GM21360 (cell line): ENCODE measurements around the gene COX15.
"Not testable (repeated sequence)": the region's sequence is repeated elsewhere in the genome, so short reads cannot be mapped to it uniquely, and the experiment has no call there.

Source experiments
- ATAC-seq: cut with Tn5 transposase; IDR thresholded peaks from one replicate; pipeline ENCODE4 v1.9.1; 2021; ENCODE audit warnings: mild to moderate bottlenecking, moderate library complexity; ENCODE audit not compliant: unreplicated experiment

The COX15 gene

DNA sequence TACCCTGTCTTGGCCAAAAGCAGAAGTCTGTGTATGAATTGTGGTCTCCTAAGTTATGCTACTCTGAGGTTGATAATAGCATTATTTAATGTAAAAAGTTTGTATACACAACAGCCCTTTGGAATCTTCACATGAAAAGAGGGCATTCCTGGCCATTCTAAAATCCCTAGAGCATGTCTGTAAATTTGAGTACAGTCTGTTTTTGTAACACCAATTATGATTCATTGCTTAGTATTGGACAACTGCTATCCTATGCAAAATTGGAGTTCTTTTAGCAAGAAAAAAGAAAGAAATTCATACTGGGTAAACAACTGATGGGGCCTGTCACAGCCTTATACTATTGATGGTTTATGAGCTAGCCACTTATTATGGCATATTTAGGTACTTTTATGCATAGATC, 10.3 kb upstream of the COX15 start:
- ATAC-seq, result no peak

DNA sequence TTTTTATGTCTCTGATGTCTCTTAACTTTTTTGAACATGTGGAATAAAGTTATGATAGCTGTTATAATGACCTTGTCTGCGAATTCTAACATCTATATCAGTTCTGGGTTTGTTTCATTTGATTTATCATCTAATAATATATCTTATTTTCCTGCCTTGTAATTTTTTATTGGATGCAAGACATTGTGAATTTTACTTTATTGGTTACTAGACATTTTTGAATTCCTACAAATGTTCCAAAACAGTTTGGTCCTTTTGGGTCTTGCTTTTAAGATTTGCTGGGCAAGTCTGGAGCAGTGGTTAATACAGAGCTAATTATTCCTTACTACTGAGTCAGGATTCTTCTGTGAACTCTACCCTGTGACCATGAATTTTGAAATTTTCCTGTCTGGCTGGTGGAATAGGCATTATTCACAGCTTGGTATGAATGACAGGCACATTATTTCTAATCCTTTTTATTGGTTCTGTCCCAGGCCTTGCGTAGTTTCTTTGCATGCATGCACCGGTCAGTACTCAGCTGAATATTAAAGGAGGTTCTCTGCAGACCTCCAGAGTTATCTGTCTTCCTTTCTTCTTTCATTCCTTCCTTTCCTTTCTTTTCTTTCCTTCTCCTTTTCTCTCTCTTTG, 9.1 kb upstream of the COX15 start:
- no peak for ATAC-seq

DNA sequence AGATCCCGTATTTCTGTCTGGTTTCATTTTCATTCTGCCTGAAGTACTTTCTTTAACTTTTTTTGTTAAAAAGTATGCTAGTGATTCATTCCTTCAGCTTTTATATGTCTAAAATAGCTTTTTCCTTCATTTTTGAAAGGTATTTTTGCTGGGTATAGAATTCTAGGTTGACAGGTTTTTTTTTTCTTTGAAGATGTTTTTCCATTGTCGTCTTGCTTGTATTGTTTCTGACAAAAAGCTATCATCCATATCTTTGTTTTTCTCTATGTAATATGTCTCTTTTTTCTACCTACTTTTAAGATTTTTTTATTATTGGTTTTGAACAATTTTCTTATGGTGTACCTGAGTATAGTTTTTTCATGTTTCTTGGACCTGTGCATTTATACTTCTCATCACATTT, 8.3 kb upstream of the COX15 start:
- ATAC-seq, result no peak

DNA sequence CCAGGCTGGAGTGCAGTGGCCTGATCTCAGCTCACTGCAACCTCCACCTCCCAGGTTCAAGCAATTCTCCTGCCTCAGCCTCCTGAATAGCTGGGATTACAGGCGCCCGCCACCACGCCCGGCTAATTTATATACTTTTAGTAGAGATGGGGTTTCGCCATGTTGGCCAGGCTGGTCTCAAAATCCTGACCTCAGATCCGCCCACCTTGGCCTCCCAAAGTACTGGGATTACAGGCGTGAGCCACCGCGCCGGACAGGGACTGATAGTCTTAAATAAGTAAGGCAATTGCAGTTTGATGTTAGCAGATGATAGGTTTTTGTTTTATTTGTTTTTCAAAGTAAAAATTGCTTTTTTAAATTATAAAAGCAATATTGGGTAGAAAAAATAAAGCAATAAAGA, 2.2 kb upstream of the COX15 start:
- not testable (repeated sequence) for ATAC-seq

DNA sequence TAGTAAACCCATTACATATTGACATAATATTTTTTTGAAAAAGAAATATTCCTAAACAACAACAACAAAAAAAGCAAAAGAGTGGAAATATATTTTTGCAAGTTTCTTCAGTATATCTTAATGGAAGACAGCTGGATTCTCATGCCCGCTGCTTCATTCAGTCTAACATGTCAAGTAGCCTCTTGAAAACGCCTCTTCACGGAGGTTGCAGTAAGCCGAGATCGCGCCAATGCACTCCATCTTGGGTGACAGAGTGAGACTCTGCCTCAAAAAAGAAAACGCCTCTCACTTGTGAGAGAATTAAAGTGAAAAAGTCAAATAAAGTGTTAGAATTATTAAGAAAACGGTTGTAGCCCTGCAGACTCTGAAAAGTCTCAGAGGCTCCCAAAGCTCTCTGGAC, 1.4 kb upstream of the COX15 start:
- no peak for ATAC-seq

DNA sequence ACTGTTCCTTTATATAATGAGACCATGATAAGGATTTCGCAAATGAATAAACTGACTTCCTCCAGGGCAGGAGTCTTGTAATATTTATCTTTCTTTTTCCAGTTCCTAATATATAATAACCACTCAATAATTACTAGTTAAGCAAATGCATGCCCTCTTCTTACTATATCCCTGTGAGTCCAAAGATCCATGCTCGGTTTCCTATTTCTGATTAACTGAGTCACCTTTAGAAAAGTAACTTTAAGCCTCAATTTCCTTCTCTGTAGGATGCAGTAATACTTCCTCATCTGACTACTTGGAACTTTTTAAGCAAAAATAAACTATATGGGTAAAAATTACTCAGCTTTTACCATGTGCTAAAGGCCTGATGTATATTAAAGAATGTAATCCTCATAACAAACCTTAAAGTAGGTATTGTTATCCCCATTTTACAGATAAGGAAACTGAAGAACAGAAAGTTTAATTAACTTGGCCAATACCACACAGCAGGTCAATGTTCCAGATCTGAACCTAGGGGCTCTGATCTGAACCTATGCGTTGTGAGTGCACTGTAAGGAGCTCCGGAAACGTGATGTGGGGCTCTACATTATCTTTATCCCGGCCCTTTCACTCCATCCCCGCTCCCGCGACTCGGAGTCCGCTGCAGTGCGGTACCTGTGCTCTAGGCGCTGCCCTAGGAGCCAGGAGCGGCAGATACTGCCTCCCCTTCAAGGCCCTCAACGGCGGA, 458 bp downstream of the COX15 start:
- no peak for ATAC-seq

DNA sequence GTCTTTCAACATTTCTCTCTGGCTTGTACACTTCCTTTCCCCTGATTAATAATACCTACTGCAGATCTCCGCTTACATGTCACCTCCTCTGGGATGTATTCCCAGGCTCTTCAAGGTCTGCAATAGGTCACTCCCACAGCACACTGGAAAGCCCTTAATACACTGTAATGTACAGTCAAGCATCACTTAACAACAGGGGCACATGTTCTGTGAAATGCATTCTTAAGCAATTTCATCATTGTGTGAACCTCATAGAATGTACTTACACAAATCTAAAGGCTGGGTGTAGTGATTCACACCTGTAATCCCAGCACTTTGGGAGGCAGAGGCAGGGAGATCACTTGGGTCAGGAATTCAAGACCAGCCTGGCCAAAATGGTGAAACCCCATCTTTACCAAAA, 1.9 kb downstream of the COX15 start:
- ATAC-seq, result no peak

DNA sequence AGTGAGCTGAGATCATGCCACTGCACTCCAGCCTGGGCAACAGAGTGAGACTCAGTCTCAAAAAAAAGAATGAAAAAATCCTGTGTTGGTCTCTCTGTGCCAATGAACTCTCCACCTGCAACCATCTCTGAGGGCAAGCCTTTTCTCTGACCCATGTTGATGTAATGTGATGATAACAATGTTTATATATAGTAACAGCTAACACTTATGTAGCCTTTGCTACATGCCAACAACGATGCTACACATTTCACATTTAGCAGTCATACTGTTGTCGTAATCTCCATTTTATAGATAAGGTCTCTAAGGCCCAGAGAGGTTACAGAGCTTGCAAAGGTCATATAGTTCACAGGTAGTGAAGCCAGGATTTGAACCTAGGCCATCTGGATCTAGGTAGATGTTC, 11.5 kb downstream of the COX15 start:
- ATAC-seq, result no peak

DNA sequence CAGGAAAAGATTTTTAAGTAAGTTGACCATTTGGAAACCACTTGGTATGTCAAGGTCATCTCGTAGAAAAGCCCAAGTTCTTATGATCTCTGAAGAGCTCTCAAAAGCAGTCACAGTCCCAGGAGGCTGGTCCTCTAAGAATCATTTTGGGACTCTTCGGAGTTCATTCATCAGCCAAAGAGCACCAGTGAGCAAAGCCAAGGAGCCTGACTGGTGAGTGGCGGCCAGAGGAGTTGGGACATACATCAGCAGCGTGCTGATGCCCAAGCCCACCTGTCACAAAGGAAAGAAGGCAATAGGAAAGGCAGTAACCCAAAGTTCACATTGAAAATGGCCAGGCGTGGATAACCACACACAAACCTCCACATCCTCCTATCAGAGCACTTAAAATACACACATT, 17.5 kb downstream of the COX15 start:
- ATAC-seq, result no peak

DNA sequence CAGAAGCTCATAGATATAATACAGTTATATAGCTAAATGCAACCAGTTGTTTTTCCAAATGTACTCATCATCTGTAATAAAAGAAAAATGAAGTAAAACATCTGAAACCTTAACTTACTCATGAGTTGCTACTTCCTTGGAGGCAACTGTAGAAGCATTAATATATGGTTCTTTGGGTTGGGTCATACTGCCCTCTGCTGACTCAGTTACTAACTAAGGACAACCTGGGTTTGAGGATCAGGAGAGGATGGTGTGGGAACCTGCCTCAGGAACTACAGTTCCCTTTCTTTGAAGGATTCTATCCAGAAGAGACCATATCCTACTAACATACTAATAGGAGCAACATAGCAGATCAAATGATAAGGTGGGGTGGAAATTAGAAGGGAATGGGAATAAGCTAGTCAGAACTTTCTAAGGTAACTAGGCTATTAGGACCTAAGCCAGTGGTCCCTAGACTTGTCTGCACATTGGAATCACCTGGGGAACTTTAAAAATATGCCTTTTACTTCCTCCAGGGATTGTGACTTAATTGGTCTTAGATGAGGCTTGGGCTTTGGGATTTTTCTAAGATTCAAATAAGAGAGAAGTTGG, 20.7 kb downstream of the COX15 start:
- no peak for ATAC-seq

DNA sequence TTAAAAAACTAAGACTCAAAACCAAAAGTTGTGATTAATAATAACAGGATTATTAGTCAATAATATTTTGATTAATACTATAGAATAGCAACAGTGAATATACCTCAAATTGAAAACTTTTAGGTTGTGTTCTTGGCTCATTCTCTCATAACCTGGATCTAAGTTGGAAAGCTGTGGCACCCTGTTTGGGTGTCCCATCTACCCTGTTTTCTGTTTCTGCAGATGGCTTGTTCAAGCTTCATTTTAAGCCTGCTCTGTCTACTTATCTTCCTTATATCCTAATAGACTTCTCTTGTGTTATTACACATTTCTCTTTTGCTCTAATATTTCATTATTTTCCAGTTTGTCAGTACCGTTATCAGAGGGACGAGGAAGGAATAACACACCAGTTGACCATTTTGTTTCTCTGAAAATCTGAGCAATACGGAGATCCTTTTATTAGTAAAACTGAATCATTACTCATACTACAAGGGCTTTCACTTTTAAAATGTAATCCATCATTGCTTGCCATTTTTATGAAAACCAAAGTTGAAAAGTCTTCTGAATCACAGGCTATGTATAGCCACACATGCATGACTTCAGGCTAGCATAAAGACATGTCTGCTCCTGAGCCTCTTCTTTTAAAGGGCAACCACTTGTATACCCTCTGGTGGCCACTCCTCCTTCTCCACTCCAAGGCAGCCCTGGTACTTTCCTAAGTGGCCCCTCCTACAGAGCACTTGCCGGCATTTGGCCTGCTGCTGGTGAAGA, 22.3 kb downstream of the COX15 start:
- no peak for ATAC-seq

DNA sequence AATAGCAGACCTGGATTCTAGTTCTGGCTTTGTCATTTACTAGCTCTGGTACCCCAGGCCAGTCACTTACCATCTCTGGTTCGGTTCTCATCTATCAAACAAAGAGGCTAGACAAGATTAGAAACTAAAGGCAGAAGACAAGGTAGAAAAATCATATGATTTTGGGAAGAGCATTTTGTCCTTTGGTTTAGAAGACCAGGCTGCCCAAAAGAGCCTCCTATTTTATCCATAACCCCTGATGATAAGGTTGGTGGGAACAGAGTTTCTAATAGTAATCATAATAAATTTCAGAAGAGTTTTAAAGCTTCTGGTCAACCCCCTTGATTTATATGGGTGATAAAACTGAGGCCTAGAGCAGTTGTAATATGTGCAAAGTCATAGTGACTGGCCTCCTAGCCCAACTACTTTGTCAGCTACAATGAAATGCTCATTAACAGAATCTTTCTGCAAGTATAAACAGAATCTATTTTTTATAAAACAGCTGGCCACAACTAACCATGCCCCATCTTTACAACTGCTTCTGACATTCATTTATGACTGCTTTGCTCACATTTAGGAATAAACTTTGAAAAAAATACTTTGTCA, 23.4 kb downstream of the COX15 start:
- ATAC-seq, result no peak

DNA sequence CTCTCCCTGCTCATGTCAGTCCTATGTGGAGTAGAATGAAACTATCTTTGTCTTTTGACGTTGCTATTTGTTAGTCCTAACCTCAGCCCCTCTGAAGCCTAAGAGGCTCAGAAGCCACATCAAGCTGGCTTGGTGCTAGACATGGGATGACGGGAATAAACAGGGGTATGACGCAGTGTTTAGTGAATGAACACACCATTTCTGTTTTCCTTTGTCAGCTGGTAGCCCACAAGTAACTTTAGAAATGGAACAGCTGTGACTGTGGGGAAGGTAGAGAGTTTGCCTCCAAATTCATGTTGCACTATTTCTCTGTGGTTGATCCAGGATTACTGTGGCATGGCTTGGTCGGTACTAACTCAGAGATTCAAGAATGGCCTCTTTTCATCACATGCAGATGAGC, 31.3 kb downstream of the COX15 start:
- ATAC-seq, result no peak

DNA sequence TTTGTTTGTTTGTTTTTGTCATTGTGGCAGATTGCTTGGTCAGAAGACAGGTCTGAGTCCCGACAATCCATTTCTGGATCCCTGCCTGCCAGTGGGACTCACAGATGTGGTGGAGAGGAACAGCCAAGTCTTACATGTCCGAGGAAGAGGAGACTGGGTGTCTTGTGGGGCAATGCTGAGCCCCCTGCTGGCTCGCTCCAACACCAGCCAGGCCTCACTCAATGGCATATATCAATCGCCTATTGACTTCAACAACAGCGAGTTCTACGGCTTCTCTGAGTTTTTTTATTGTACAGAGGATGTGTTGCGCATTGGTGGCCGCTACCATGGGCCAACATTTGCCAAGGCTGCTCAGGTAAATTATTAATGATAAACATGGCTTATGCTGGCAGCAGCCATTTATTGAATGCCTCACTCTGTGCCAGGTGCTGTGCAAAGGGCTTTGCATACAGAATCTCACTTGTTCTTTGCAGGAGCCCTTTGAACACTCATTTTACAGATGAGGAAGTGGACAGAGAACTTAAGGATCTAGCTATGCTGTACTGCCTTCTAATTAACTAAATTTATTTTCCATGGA, 33.3 kb downstream of the COX15 start:
- ATAC-seq, result no peak

DNA sequence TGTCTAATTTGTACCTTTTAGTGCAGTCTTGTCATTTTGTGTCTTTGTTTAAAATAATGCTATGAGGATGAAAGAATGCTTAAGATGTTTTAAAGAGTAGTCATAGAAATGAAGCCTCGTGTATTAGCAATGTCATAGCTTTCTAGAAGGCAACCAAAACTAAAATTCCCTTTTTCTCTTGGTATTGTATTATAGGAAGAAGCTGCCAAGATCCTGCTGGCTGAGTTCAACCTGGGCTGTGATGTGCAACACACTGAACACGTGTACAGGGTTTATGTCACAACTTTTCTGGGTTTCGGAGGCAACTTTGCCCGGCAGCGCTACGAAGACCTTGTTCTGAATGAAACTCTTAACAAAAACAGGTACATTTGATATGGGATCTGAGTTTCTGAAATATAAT, 36.2 kb downstream of the COX15 start:
- no peak for ATAC-seq

DNA sequence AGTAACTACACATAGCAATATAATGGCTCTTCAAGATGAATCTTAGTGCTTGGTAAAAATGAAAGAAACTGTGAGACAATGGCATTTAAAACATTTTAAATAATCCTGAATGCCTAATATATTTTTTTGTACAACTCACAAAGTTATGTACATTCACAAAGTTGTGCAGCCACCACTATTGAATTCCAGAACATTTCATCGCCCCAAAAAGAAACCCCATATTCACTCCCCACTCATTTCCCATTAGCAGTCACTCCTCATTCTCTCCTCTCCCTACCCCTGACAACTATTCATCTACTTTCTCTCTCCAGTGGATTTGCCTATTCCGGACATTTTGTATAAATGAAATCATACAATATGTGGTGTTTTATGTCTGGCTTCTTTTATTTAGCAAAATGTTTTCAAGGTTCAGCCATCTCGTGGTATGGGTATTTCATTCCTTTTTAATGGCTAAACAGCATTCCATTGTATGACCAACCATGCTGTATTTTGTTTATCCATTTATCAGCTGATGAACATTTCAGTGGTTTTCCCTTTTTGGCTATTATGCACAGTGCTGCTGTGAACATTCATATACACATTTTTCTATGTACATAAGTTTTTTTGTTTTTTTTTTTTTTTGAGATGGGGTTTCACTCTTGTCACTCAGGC, 37.9 kb downstream of the COX15 start:
- no peak for ATAC-seq

DNA sequence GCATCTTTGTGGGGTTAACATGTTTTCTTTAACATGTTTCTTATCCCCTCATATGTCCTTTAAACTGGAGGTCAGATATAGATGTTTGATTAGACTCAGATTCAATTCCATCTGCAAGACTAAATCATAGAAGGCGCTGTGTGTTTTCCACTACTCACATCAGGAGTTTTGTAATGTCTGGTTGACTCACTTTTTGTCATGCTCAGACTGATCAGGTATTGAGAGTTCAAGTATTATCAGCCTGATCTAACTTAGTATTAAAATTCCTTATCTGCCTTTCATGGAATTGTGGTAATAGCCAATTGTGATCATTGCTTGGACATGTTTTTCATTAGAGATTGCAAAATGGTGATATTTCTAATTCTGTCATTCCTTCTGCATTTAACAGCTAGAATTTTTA, 42.5 kb downstream of the COX15 start:
- ATAC-seq, result no peak

DNA sequence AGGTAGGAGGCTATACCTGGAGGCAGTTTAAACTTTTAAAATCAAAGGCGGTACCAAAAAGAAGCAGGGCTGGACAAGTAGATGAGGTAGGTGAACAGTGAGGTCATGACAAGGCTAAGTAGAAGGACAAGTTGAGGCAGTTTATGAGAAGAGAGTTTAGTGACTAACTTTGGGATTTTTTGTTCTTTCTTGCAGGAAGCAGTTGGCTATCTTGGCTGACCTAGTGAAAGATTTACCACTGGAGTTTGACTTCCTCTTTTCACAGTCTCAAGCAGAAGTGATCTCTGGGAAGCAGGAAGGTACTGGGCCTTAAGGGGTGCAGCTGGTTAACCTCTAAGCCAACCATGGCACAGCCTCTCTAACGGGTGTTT, 46.3 kb downstream of the COX15 start:
- ATAC-seq, result peak; percentile 84

DNA sequence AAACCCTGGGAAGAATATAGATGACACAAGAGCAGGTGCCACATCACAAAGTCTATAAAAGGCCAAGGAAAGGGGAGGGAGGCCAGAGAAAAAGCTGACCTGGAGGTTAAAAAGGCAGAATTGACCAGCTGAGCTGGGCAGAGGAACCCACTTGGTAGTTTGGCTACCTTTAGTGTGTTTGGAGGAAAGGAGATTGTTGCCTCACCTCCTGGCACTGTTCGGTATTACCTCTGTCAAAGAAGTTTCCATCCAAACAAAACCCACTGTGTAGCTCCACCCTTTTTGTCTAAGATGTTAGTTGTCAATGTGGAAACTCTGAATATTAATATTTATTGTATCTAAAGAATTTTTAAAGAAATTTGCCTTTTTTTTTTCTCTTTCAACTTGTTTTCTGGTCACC, 49.2 kb downstream of the COX15 start:
- no peak for ATAC-seq
